IMR-90 (cell line): ENCODE measurements around the gene LRRC73.

ENCODE experiments used
- BHLHE40 ChIP-seq: fragments of 150-350 bp; IDR thresholded peaks from 2 replicates; pipeline ENCODE4 v1.6.1; 2016; ENCODE audit warnings: mild to moderate bottlenecking, low read depth, low read length
- CHD1 ChIP-seq: IDR thresholded peaks from 2 replicates; pipeline ENCODE4 v1.6.1; 2012; ENCODE audit warnings: low read depth, low read length, improper control_type of control experiment
- CTCF ChIP-seq: conservative IDR thresholded peaks from 2 replicates; pipeline ENCODE4 v1.5.1; 2012; ENCODE audit warnings: mild to moderate bottlenecking, low read depth, low read length, improper control_type of control experiment
- ELK1 ChIP-seq: fragments of 150-350 bp; IDR thresholded peaks from 2 replicates; pipeline ENCODE4 v1.6.1; 2016; ENCODE audit warnings: low read depth, mild to moderate bottlenecking, low read length, moderate library complexity, borderline replicate concordance
- FOS ChIP-seq: fragments of 150-350 bp; IDR thresholded peaks from 2 replicates; pipeline ENCODE4 v1.6.1; 2016; ENCODE audit warnings: low read depth, low read length
- MAFK ChIP-seq: IDR thresholded peaks from 2 replicates; pipeline ENCODE4 v1.6.1; 2012; ENCODE audit warnings: low read depth, low read length, improper control_type of control experiment
- MXI1 ChIP-seq: IDR thresholded peaks from 2 replicates; pipeline ENCODE4 v1.6.1; 2012; ENCODE audit warnings: low read depth, mild to moderate bottlenecking, low read length, moderate library complexity, borderline replicate concordance
- NFE2L2 ChIP-seq: fragments of 150-350 bp; IDR thresholded peaks from 2 replicates; pipeline ENCODE4 v1.6.1; 2016; ENCODE audit warnings: low read depth, mild to moderate bottlenecking, low read length
- POLR2A ChIP-seq: IDR thresholded peaks from 2 replicates; pipeline ENCODE4 v1.6.1; 2012; ENCODE audit warnings: mild to moderate bottlenecking, low read depth, low read length
- RAD21 ChIP-seq: IDR thresholded peaks from 2 replicates; pipeline ENCODE4 v1.6.1; 2012; ENCODE audit warnings: low read length, improper control_type of control experiment
- RCOR1 ChIP-seq: IDR thresholded peaks from 2 replicates; pipeline ENCODE4 v1.6.1; 2012; ENCODE audit warnings: mild to moderate bottlenecking, low read length, improper control_type of control experiment; ENCODE audit not compliant: insufficient replicate concordance
- RFX5 ChIP-seq: IDR thresholded peaks from 2 replicates; pipeline ENCODE4 v1.8.0; 2012; ENCODE audit warnings: low read depth, mild to moderate bottlenecking, low read length, moderate library complexity
- SMC3 ChIP-seq: fragments of 150-350 bp; IDR thresholded peaks from 2 replicates; pipeline ENCODE4 v1.6.1; 2016; ENCODE audit warnings: low read depth, mild to moderate bottlenecking, antibody characterized with exemption, low read length, moderate library complexity
- TF ChIP-seq, protein P1 (sequence below): fragments of 150-350 bp; IDR thresholded peaks from 2 replicates; pipeline ENCODE4 v1.6.1; 2017; ENCODE audit warnings: mild to moderate bottlenecking, antibody characterized with exemption, low read length, low read depth

GRCh38 chr6:43457643-43458042, 52.5 kb downstream of the LRRC73 start:
- TF ChIP-seq POLR2A: no peak
- no peak for TF ChIP-seq BHLHE40
- TF ChIP-seq CTCF: no peak
- no peak for TF ChIP-seq NFE2L2
- TF ChIP-seq RFX5: no peak
- no peak for TF ChIP-seq RCOR1
- no peak for TF ChIP-seq ELK1
- TF ChIP-seq SMC3: no peak
- TF ChIP-seq MAFK: no peak
- TF ChIP-seq, protein P1, sequence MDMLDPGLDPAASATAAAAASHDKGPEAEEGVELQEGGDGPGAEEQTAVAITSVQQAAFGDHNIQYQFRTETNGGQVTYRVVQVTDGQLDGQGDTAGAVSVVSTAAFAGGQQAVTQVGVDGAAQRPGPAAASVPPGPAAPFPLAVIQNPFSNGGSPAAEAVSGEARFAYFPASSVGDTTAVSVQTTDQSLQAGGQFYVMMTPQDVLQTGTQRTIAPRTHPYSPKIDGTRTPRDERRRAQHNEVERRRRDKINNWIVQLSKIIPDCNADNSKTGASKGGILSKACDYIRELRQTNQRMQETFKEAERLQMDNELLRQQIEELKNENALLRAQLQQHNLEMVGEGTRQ: no peak
- TF ChIP-seq RAD21: no peak
- no peak for TF ChIP-seq CHD1
- TF ChIP-seq MXI1: no peak
- TF ChIP-seq FOS: no peak
